Umbilical cord (tissue), 2 donors: ENCODE data around the gene NOP10. TPM values are rescaled to one million over a fixed set of nuclear protein-coding genes. Genes with fewer than 3 reads are reported as not detected.

Experiments
- DNase-seq: peaks from one replicate; pipeline ENCODE4 v3.0.0-alpha.2; 2015; ENCODE audit warnings: low spot score
- total RNA-seq: library from RNA; depleted of rRNA; stranded (reverse); fragments of >200 nt; gene quantifications from one replicate; pipeline ENCODE4 v1.2.3, GENCODE V29; 2014; ENCODE audit warnings: low replicate concordance; ENCODE audit not compliant: insufficient read depth

NOP10 gene
- total RNA-seq, 1 donor from 2014 or later: 79.7 TPM

DNA sequence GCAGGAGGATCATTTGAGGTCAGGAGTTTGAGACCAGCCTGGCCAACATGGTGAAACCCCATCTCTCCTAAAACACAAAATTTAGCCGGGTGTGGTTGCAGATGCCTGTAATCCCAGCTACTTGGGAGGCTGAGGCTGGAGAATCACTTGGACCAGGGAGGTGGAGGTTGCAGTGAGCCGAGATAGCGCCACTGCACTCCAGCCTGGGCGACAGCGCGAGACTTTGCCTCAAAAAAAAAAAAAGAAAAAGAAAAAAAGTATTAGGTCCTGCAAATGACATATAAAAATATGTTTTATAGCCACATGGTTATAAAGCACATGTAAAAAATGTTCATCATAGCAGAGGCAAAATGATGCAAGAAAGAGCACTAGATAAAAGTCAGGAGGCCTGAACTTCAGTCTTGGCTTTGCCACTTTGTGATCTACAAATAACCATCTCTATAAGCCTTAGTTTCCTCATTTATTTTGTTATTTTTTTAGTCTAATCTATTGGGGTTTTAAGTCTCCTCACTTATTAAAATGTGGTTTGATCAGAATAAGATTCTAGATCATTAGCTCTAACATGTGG lies 10.3 kb downstream of the NOP10 start:
- DNase-seq: no peak

DNA sequence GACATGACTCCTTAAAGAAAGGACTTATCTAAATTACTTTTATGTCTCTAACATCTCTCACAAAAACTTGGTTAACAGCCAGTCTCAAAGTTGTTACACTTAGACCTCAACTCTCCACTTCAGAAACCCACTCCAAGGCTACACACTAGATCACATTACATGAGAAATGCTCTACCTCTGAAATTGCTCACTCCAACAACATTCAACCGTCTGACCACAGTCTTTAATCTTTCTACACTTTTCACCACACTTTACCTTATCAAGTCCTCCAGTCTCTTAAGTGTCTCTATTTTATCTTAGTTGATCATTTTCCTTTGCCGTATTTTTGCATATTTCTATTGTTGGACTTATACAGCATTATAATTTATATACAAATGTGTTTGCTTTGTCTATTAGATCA lies 11.1 kb downstream of the NOP10 start:
- DNase-seq: no peak

DNA sequence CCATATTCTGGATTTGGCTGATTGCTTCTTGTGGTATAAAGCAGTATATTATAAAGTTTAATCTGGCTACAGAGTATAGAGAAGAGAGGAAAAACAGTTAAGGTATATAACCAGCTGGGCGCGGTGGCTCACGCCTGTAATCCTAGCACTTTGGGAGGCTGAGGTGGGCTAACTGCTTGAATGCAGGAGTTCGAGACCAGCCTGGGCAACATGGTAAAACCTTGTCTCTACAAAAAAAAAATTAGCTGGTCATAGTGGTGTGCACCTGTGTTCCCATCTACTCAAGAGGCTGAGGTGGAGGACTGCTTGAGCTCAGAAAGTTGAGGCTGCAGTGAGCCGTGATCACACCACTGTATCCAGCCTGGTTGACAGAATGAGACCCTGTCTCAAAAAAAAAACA lies 12.7 kb downstream of the NOP10 start:
- no peak for DNase-seq

DNA sequence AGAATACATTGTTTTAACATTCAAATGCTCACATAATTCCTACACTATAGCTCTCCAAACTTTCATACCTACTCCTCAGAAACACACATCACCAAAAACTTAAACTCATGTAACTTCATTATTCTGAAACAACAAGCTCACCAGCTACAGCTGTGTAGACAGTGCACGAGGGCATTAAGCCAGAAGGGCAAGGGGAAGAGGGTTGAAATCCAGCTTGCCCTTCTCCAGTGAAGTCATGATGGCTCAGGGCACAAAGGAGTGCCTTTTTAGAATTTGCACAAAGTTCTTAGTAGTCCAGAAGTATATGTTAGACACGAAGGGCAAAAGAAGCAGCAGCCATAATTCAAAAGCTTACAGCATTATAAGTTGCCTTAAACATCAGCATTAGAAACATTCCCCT lies 13.9 kb downstream of the NOP10 start:
- no peak for DNase-seq

DNA sequence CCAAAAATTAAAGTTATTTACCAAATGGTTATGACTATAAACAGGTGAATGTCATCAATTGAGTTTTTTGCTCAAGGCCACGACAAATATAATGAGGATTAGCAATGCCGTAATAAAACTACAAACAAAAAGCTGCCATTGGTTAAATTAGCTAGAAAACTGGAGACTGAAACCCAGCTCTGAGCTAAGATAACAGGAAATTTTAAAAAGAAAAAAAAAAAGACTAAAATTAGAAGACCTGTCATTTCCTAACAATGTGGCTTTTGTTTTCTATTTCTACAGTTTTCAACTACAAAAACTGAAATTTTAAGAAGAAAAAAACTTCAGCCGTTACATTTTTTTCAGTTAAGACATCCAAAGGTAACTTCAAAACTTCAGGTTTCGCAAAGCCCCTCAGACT lies 15.0 kb downstream of the NOP10 start:
- no peak for DNase-seq

DNA sequence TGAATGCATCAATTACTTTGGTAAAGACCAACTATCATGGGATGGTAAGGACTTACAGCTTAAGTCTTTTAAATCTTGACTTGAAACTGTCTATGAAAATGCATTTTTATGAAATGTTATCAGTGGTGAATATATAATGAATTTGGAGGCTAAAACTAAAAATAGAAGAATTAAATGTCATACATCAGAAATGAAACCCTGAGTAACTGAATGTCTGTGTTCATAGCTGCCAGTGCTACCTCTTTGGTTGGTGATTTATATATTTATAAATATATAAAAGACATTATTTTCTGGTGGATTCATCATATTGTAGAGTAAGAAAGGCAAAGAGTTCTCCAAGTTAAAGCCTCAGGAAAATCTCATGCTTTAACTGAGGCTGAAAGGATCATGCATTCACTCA lies 17.6 kb downstream of the NOP10 start:
- no peak for DNase-seq

DNA sequence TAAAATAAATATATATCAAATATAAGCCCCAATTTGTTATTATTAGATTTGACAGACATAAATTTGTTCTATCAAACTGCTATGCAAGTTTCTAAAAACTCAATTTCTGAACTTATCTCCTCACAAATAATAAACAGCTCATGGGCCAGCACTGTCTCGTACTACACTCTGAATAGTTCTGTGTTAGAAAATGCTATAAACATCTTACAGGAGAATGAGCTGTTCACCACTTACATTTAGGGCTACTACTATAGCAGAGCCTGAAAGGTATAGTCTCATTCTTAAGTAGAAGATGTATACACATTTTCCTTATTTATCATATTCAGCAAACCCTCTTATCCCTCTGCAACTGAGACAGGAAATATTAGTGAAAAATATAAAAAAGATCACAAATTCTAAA lies 18.0 kb downstream of the NOP10 start:
- DNase-seq: no peak

DNA sequence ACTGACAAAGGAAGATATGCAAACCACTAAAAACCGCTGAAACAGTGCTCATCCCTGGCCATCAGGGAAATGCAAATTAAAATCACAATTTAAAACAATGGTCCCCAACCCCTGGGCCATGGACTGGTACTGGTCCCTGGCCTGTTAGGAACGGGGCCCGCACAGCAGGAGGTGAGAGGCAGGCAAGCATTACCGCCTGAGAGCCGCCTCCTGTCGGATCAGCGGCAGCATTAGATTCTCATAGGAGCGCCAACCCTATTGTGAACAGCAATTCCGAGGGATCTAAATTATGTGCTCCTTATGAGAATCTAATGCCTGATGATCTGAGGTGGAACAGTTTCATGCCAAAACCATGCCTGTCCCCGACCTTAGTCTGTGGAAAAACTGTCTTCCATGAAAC lies 19.7 kb downstream of the NOP10 start:
- no peak for DNase-seq

DNA sequence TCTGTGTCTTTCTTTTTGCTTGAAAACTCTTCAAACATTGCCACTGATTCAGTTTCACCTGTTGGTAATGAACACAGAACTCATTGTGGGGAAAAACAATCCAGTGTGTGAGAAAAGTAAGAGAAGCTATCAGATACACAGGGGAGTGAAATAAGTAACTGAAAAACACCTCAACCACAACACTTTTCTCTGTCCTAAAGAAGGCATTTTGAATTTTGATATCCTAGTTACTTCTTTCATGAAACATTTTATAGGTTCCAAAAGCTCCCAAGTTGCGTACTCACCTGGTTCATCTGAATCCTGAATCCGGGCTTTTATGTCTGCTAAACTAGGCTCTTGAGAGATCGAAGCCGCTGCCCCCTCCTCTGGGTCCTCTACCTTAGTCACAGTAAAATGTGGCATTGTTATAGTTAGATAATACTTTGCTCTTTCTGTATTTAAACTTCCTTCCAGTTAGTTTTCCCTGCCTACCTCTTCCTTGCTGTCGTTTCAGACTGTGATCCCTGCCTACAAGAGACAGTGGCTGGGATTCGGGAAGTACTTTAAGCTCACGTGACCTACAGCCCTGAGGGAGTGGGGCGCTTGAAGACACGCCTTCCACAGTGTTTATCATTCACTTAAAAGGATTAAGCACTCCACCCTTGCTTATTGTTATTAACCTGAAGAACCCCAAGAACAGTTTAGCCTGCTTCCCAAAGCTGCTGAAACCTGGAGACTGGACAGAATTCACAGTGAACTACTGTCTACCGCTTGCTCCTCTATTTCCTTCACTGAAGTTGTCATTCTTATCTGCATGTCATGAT lies 24.5 kb downstream of the NOP10 start:
- DNase-seq: peak; percentile 75

DNA sequence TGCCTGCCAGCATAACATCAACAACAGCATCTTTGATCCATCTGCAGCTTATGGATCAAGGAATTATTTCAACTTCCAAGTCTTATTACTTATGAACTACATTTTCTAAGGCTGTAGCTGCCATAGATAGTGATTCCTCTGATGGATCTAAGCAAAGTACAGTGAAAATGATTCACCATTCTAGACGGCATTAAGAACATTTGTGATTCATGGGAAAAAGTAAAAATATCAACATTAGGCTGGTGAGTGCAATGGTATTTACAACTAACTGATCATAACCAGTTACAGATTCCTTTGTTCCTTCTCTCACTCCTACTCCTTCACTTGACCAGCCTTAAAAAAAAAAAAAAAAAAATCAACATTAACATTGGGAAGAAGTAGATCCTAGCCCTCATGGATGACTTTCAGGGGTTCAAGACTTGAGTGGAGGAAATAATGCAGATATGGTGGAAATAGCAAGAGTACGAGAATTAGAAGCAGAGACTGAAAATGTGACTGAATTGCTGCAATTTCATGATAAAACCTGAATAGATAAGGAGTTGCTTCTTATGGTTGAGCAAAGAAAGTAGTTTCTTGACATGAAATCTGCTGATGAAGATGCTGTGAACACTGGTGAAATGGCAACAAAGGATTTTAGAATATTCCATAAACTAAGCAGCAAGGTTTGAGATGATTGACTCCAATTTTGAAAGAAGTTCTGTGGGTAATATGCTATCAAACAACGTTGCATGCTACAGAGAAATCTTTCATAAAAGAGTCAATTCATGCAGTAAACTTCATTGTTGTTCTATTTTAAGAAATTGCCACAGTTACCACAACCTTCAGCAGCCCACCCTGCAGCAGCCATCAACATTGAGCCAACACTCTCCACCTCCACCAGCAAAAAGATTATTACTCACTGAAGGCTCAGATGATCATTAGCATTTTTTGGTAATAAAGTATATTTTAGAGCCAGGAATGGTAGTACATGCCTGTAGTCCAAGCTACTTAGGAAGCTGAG lies 28.1 kb downstream of the NOP10 start:
- no peak for DNase-seq

DNA sequence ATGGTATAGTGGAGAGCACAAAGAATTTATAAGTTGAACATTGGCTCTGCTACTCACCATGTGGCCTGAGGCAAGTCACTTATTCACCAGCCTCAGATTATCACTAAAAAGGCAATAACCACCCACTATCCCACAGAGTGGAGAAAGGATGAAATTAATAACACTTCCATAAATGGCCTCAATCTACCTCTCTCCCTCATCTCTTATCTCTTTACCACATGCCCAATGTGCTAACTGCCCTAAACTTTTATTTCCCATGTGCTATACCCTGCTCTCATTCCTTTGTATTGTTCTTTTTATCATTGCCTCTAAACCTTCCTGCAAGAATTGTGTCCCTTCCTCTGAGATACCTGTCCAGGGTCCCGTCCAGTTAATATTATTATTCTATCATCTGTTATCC lies 31.4 kb downstream of the NOP10 start:
- DNase-seq: no peak

DNA sequence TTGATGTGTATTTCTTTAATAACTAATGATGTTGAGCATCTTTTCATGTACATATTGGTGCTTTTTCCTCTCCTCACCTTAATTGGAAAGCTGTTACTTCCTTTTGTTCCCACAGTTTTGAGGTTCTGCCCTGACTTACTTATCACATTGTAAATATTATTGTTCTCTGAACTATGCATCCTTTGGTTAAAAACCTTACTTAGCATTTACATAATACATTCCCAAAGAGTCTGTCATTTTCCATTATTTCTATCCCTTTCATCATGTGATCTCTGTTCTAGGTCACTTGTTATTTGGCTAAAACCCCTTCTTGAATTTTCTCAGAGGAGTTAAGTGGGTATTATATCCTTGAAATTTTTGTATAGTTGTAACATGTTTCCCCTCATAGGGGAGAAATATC lies 38.3 kb downstream of the NOP10 start:
- DNase-seq: no peak

DNA sequence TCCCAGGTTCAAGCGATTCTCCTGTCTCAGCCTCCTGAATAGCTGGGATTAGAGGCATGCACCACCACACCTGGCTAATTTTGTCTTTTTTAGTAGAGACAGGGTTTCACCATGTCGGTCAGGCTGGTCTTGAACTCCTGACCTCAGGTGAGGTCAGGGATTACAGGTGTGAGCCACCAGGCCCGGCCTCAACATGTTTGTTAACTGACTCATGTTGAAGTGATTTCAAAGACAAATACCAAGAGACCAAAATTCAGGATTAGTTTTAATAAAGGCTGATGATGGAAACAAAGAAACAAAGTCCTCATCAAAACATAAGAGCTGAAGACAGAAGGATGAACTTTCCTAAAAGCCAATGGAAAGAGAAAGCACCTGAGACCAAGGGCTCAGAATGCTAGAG lies 41.9 kb downstream of the NOP10 start:
- DNase-seq: no peak

DNA sequence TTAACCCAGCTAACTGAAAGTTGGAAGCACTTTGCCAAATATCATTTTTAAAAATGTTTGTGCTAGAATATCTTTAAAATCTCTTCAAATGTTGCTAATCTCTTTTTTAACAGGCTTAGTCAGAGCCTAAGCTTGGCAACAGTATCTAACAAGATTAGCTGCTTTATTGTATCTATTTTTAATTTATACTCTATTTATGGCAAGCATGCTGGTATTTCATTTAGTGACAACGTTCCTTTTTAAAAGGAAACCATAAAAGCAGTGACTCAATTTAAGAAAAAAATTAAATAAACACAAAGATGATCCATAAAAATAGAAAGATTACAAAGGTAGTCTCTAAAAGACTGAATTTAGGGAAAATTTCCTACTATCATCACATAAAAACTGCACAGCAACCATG lies 45.9 kb downstream of the NOP10 start:
- DNase-seq: no peak

DNA sequence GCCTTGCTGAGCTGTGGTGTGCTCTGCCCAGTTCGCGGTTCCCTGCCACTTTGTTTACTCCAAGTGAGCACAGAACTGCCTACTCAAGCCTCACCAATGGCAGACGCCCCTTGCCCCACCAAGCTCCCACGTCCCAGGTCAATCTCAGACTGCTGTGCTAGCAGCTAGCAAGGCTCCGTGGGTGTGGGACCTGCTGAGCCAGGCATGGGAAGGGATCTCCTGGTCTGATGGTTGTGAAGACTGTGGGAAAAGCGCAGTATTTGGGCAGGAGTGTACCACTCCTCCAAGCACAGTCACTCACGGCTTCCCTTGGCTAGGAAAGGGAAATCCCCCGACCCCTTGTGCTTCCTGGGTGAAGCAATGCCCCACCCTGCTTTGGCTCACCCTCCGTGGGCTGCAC lies 50.3 kb downstream of the NOP10 start:
- DNase-seq: no peak

Other genes with a start within 250 kb of the NOP10 start
- gene EMC7, start 241.3 kb downstream of the NOP10 start, total RNA-seq: 13.5 TPM
- gene PGBD4, start 241.1 kb downstream of the NOP10 start, total RNA-seq: 3.9 TPM
- 91.2 TPM for gene KATNBL1, start 133.0 kb downstream of the NOP10 start, total RNA-seq
- 60.4 TPM for gene EMC4, start 118.1 kb downstream of the NOP10 start, total RNA-seq
- 17.3 TPM for gene SLC12A6, start 5.4 kb downstream of the NOP10 start, total RNA-seq
- gene NUTM1, start 179 bp upstream of the NOP10 start, total RNA-seq: not detected
- gene LPCAT4, start 24.1 kb upstream of the NOP10 start, total RNA-seq: 18.1 TPM
- 54.9 TPM for gene GOLGA8A, start 94.7 kb upstream of the NOP10 start, total RNA-seq
- 56.6 TPM for gene GOLGA8B, start 240.5 kb upstream of the NOP10 start, total RNA-seq